H9 (cell line): ENCODE measurements around the gene CNDP2. TPM values are rescaled to one million over a fixed set of nuclear protein-coding genes. Genes with fewer than 3 reads are reported as not detected.

Experiments used
- DNase-seq: peaks from one replicate; pipeline ENCODE4 v3.0.0-alpha.2; 2017
- H2AFZ ChIP-seq: one replicate; pipeline ENCODE4 v1.6.1; 2013; ENCODE audit warnings: mild to moderate bottlenecking, low read length, control low read depth, moderate library complexity
- H2AK5ac ChIP-seq: 2 replicates; pipeline ENCODE4 v1.6.1; 2013; ENCODE audit warnings: low read length, control low read depth, mixed read lengths; ENCODE audit not compliant: insufficient read length
- H2BK120ac ChIP-seq: one replicate; pipeline ENCODE4 v1.6.1; 2013; ENCODE audit warnings: low read depth, mild to moderate bottlenecking, low read length, control low read depth, inconsistent platforms; ENCODE audit not compliant: poor library complexity, severe bottlenecking
- H2BK12ac ChIP-seq: 2 replicates; pipeline ENCODE4 v1.6.1; 2013; ENCODE audit warnings: low read length, control low read depth, mixed read lengths, low read depth; ENCODE audit not compliant: insufficient read length
- H2BK15ac ChIP-seq: 2 replicates; pipeline ENCODE4 v1.6.1; 2013; ENCODE audit warnings: low read depth, low read length, control low read depth
- H2BK20ac ChIP-seq: one replicate; pipeline ENCODE4 v1.6.1; 2013; ENCODE audit warnings: low read depth, mild to moderate bottlenecking, low read length, control low read depth, inconsistent platforms; ENCODE audit not compliant: poor library complexity, severe bottlenecking
- H2BK5ac ChIP-seq: 2 replicates; pipeline ENCODE4 v1.6.1; 2013; ENCODE audit warnings: low read length, control low read depth, mixed read lengths; ENCODE audit not compliant: insufficient read length
- H3K14ac ChIP-seq: 2 replicates; pipeline ENCODE4 v1.6.1; 2013; ENCODE audit warnings: low read length, control low read depth; ENCODE audit not compliant: insufficient read depth
- H3K18ac ChIP-seq: 2 replicates; pipeline ENCODE4 v1.6.1; 2013; ENCODE audit warnings: low read depth, mild to moderate bottlenecking, mixed read lengths, low read length, control low read depth; ENCODE audit not compliant: insufficient read length
- H3K23ac ChIP-seq: 2 replicates; pipeline ENCODE4 v1.6.1; 2013; ENCODE audit warnings: low read length, control low read depth, mixed read lengths, low read depth; ENCODE audit not compliant: insufficient read length
- H3K23me2 ChIP-seq: 2 replicates; pipeline ENCODE4 v1.6.1; 2013; ENCODE audit warnings: low read depth, mild to moderate bottlenecking, mixed read lengths, low read length, control low read depth; ENCODE audit not compliant: insufficient read length, poor library complexity, severe bottlenecking
- H3K27ac ChIP-seq: 2 replicates; pipeline ENCODE4 v1.5.1; 2013; ENCODE audit warnings: low read length, control low read depth, mixed read lengths, low read depth; ENCODE audit not compliant: insufficient read length
- H3K27me3 ChIP-seq: 2 replicates; pipeline ENCODE4 v1.6.1; 2013; ENCODE audit warnings: low read length, control low read depth, inconsistent platforms; ENCODE audit not compliant: insufficient read depth
- H3K4ac ChIP-seq: 2 replicates; pipeline ENCODE4 v1.6.1; 2013; ENCODE audit warnings: low read depth, mild to moderate bottlenecking, control low read depth, inconsistent platforms, low read length, moderate library complexity
- H3K4me1 ChIP-seq: 2 replicates; pipeline ENCODE4 v1.6.1; 2013; ENCODE audit warnings: low read length, control low read depth, inconsistent platforms; ENCODE audit not compliant: insufficient read depth
- H3K4me2 ChIP-seq: 2 replicates; pipeline ENCODE4 v1.6.1; 2013; ENCODE audit warnings: low read length, control low read depth, mixed read lengths; ENCODE audit not compliant: insufficient read length, insufficient read depth
- H3K56ac ChIP-seq: 2 replicates; pipeline ENCODE4 v1.6.1; 2013; ENCODE audit warnings: low read depth, mild to moderate bottlenecking, mixed read lengths, low read length, control low read depth; ENCODE audit not compliant: insufficient read length
- H3K79me1 ChIP-seq: 2 replicates; pipeline ENCODE4 v1.6.1; 2013; ENCODE audit warnings: low read depth, mild to moderate bottlenecking, moderate library complexity, low read length, control low read depth, inconsistent platforms; ENCODE audit not compliant: insufficient read depth, poor library complexity, severe bottlenecking
- H3K79me2 ChIP-seq: 2 replicates; pipeline ENCODE4 v1.6.1; 2013; ENCODE audit warnings: low read length, control low read depth, inconsistent platforms; ENCODE audit not compliant: insufficient read depth
- H3K9ac ChIP-seq: 2 replicates; pipeline ENCODE4 v1.6.1; 2013; ENCODE audit warnings: low read length, control low read depth, mixed read lengths; ENCODE audit not compliant: insufficient read length; ENCODE audit errors: extremely low read depth
- H3K9me3 ChIP-seq: one replicate; pipeline ENCODE4 v1.6.1; 2013; ENCODE audit warnings: low read depth, low read length, inconsistent platforms; ENCODE audit not compliant: control insufficient read depth
- H3T11ph ChIP-seq: one replicate; pipeline ENCODE4 v1.6.1; 2013; ENCODE audit warnings: mild to moderate bottlenecking, low read length, control low read depth, inconsistent platforms
- H4K20me1 ChIP-seq: one replicate; pipeline ENCODE4 v1.6.1; 2013; ENCODE audit not compliant: control insufficient read depth, insufficient read length, insufficient read depth
- H4K5ac ChIP-seq: 2 replicates; pipeline ENCODE4 v1.6.1; 2013; ENCODE audit warnings: low read depth, mild to moderate bottlenecking, mixed read lengths, low read length, control low read depth; ENCODE audit not compliant: insufficient read length
- H4K8ac ChIP-seq: replicated peaks from 2 replicates; pipeline ENCODE4 v1.6.1; 2013; ENCODE audit warnings: low read length, control low read depth, mixed read lengths, low read depth; ENCODE audit not compliant: insufficient read length
- H4K91ac ChIP-seq: 2 replicates; pipeline ENCODE4 v1.6.1; 2013; ENCODE audit warnings: low read depth, mild to moderate bottlenecking, moderate library complexity, mixed read lengths, low read length, control low read depth; ENCODE audit not compliant: insufficient read length
- H3K27ac Mint-ChIP-seq, 3 experiments: 2 replicates in 2 of 3; 3 replicates in 1 of 3; pipeline ENCODE4 v1.8.0; 2020 to 2021; ENCODE audit warnings: mixed read lengths in 3 of 3, mild to moderate bottlenecking in 1 of 3, moderate library complexity in 1 of 3
- H3K27me3 Mint-ChIP-seq: 2 replicates; pipeline ENCODE4 v1.8.0; 2021; ENCODE audit warnings: low read depth, mild to moderate bottlenecking, moderate library complexity, mixed read lengths
- H3K36me3 Mint-ChIP-seq, 3 experiments: 2 replicates in 2 of 3; 3 replicates in 1 of 3; pipeline ENCODE4 v1.8.0; 2020 to 2021; ENCODE audit warnings: low read depth in 3 of 3, mixed read lengths in 3 of 3; ENCODE audit not compliant: insufficient read depth in 1 of 3
- H3K4me1 Mint-ChIP-seq, 2 experiments: 2 replicates each; pipeline ENCODE4 v1.8.0; 2020; ENCODE audit warnings: mixed read lengths in 2 of 2
- H3K4me3 Mint-ChIP-seq, 2 experiments: 2 replicates in 1 of 2; 3 replicates in 1 of 2; pipeline ENCODE4 v1.8.0; 2020 to 2021; ENCODE audit warnings: mild to moderate bottlenecking in 2 of 2, mixed read lengths in 2 of 2, moderate library complexity in 1 of 2
- H3K9me3 Mint-ChIP-seq, 2 experiments: 2 replicates in 1 of 2; 3 replicates in 1 of 2; pipeline ENCODE4 v1.8.0; 2020; ENCODE audit warnings: mild to moderate bottlenecking in 2 of 2, mixed read lengths in 2 of 2, moderate library complexity in 1 of 2
- CTCF ChIP-seq: fragments of 200-600 bp; sonication (generic); conservative IDR thresholded peaks from 3 replicates; pipeline ENCODE4 v1.8.0; 2021; ENCODE audit warnings: antibody characterized with exemption, mild to moderate bottlenecking
- WGBS: extraction: QIAGEN DNeasy Blood & Tissue Kit; methylation state at CpG from one replicate; pipeline ENCODE4 v1.1.7; 2013; ENCODE audit warnings: missing lambda C conversion rate, low lambda C conversion rate, mixed read lengths; ENCODE audit not compliant: insufficient read length; ENCODE audit errors: extremely low coverage; 5-methylcytosine and 5-hydroxymethylcytosine counted together
- total RNA-seq: library from RNA; stranded (reverse); gene quantifications from 2 replicates; pipeline ENCODE4 v1.2.1, GENCODE V29; 2021

Gene CNDP2
- total RNA-seq, 1 experiment from 2014 or later: 212 TPM

- H4K8ac ChIP-seq: no peak overlapping the region
- H3K56ac ChIP-seq: no peak overlapping the region
- no peak overlapping the region for H3K14ac ChIP-seq
- H2AK5ac ChIP-seq: no peak overlapping the region
- H2BK12ac ChIP-seq: no peak overlapping the region
- no peak overlapping the region for H3K18ac ChIP-seq
- H3K4me1 Mint-ChIP-seq: no peaks in the 10 kb centered on the region
- no peak overlapping the region for H3K9ac ChIP-seq
- no peak overlapping the region for H2BK20ac ChIP-seq
- H3K27ac Mint-ChIP-seq: no peak overlapping the region
- no peak overlapping the region for H4K5ac ChIP-seq
- H2BK120ac ChIP-seq: no peak overlapping the region
- WGBS: no CpG with 5 or more reads among the region's 1 CpG
- H2BK5ac ChIP-seq: no peak overlapping the region
- peaks cover 0 to 6% (median 5%) of the 10 kb centered on the region in 3 experiments; a peak in 3 of 7 replicates for H3K36me3 Mint-ChIP-seq
- H2AFZ ChIP-seq: no peak overlapping the region
- H3K27me3 Mint-ChIP-seq: peaks cover 8% of the 10 kb centered on the region
- no peak overlapping the region for H3K4me3 Mint-ChIP-seq
- H3K27me3 ChIP-seq: no peaks in the 10 kb centered on the region
- H3K4me1 ChIP-seq: no peaks in the 10 kb centered on the region
- no peak overlapping the region for H3K4ac ChIP-seq
- no peaks in the 10 kb centered on the region for H3K9me3 ChIP-seq
- peaks cover 3 to 4% of the 10 kb centered on the region in 2 experiments; a peak in 3 of 5 replicates for H3K9me3 Mint-ChIP-seq
- no peak overlapping the region for H3T11ph ChIP-seq
- DNase-seq: no peak
- no peak overlapping the region for H2BK15ac ChIP-seq
- TF ChIP-seq CTCF: no peak
- no peaks in the 10 kb centered on the region for H3K79me1 ChIP-seq
- no peak overlapping the region for H3K23ac ChIP-seq
- H3K27ac ChIP-seq: no peak overlapping the region
- H4K91ac ChIP-seq: no peak overlapping the region
- H3K4me2 ChIP-seq: no peak overlapping the region
- H3K79me2 ChIP-seq: no peaks in the 10 kb centered on the region
- peaks cover 2% of the 10 kb centered on the region for H3K23me2 ChIP-seq
- no peaks in the 10 kb centered on the region for H4K20me1 ChIP-seq
Measured at GRCh38 chr18:74528478-74528877, 32.3 kb downstream of the CNDP2 start.
